ENCODE results near the gene SLC6A8.

The SLC6A8 gene

GRCh38 chrX:153643431-153644351 is 44.0 kb upstream of the SLC6A8 start:
- no peaks in the 10 kb centered on the region for H3K79me2 ChIP-seq (ENCODE audit: insufficient read depth, low read length)
- no peaks in the 10 kb centered on the region for H4K20me1 ChIP-seq (ENCODE audit: insufficient read depth, low read length, poor library complexity, severe bottlenecking)
- H3K4me1 ChIP-seq (ENCODE audit: insufficient read depth, low read length, poor library complexity, severe bottlenecking): no peaks in the 10 kb centered on the region
- no peaks in the 10 kb centered on the region for H3K36me3 ChIP-seq (ENCODE audit: insufficient read depth, low read length)
- no peak overlapping the region for H3K4me2 ChIP-seq (ENCODE audit: low read depth, low read length, poor library complexity, severe bottlenecking)
- H3K9ac ChIP-seq (ENCODE audit: low read depth, low read length, poor library complexity, severe bottlenecking): no peak overlapping the region
- no peaks in the 10 kb centered on the region for H3K9me3 ChIP-seq (ENCODE audit: insufficient read depth, low read depth, low read length)
- H3K4me3 ChIP-seq (ENCODE audit: low read length, poor library complexity, severe bottlenecking): no peak overlapping the region
- H3K27me3 ChIP-seq (ENCODE audit: insufficient read depth, low read length, poor library complexity, severe bottlenecking): peaks cover 7% of the 10 kb centered on the region
- H3K9me2 ChIP-seq (replicated peaks; ENCODE audit: low read depth, low read length): no peaks in the 10 kb centered on the region
- TF ChIP-seq EZH2phosphoT487 (IDR thresholded peaks at IDR 0.05; ENCODE audit: borderline replicate concordance): no peak
- no peak for TF ChIP-seq CTCF (conservative IDR thresholded peaks at IDR 0.05; ENCODE audit: low read length)
- no peaks in the 10 kb centered on the region for H3F3A ChIP-seq (ENCODE audit: low read depth)
- H2AFZ ChIP-seq (ENCODE audit: low read length): 0 out of 2 replicates have a peak overlapping the region, but pooled peaks have one; percentile 36

- Histone ChIP-seq H3F3A (ENCODE audit: low read depth) (no peaks in the 10 kb centered on the region), H3K36me3 (ENCODE audit: insufficient read depth, low read length) (no peaks in the 10 kb centered on the region), H2AFZ (ENCODE audit: low read length) (no peak overlapping the region), H3K4me3 (ENCODE audit: low read length, poor library complexity, severe bottlenecking) (no peak overlapping the region), H3K9ac (ENCODE audit: low read depth, low read length, poor library complexity, severe bottlenecking) (no peak overlapping the region), H4K20me1 (ENCODE audit: insufficient read depth, low read length, poor library complexity, severe bottlenecking) (no peaks in the 10 kb centered on the region), H3K9me2 (replicated peaks; ENCODE audit: low read depth, low read length) (no peaks in the 10 kb centered on the region), H3K4me1 (ENCODE audit: insufficient read depth, low read length, poor library complexity, severe bottlenecking) (no peaks in the 10 kb centered on the region), H3K27me3 (ENCODE audit: insufficient read depth, low read length, poor library complexity, severe bottlenecking) (peaks cover 7% of the 10 kb centered on the region), H3K79me2 (ENCODE audit: insufficient read depth, low read length) (no peaks in the 10 kb centered on the region), H3K9me3 (ENCODE audit: insufficient read depth, low read depth, low read length) (no peaks in the 10 kb centered on the region), H3K4me2 (ENCODE audit: low read depth, low read length, poor library complexity, severe bottlenecking) (no peak overlapping the region)
- no peak for TF ChIP-seq EZH2phosphoT487 (IDR thresholded peaks at IDR 0.05; ENCODE audit: borderline replicate concordance)
- no peak for TF ChIP-seq CTCF (conservative IDR thresholded peaks at IDR 0.05; ENCODE audit: low read length)
Observed at GRCh38 chrX:153644356-153645125, 43.2 kb upstream of the SLC6A8 start.

GRCh38 chrX:153645151-153645550 is 42.6 kb upstream of the SLC6A8 start:
- no peak overlapping the region for H3K4me2 ChIP-seq (ENCODE audit: low read depth, low read length, poor library complexity, severe bottlenecking)
- TF ChIP-seq EZH2phosphoT487 (IDR thresholded peaks at IDR 0.05; ENCODE audit: borderline replicate concordance): no peak
- TF ChIP-seq CTCF (conservative IDR thresholded peaks at IDR 0.05; ENCODE audit: low read length): no peak
- no peaks in the 10 kb centered on the region for H3K9me2 ChIP-seq (replicated peaks; ENCODE audit: low read depth, low read length)
- no peak overlapping the region for H3K9ac ChIP-seq (ENCODE audit: low read depth, low read length, poor library complexity, severe bottlenecking)
- no peaks in the 10 kb centered on the region for H3K79me2 ChIP-seq (ENCODE audit: insufficient read depth, low read length)
- H3K9me3 ChIP-seq (ENCODE audit: insufficient read depth, low read depth, low read length): no peaks in the 10 kb centered on the region
- H3F3A ChIP-seq (ENCODE audit: low read depth): no peaks in the 10 kb centered on the region
- no peaks in the 10 kb centered on the region for H3K36me3 ChIP-seq (ENCODE audit: insufficient read depth, low read length)
- H3K4me1 ChIP-seq (ENCODE audit: insufficient read depth, low read length, poor library complexity, severe bottlenecking): no peaks in the 10 kb centered on the region
- H2AFZ ChIP-seq (ENCODE audit: low read length): no peak overlapping the region
- H3K4me3 ChIP-seq (ENCODE audit: low read length, poor library complexity, severe bottlenecking): no peak overlapping the region
- no peaks in the 10 kb centered on the region for H4K20me1 ChIP-seq (ENCODE audit: insufficient read depth, low read length, poor library complexity, severe bottlenecking)
- H3K27me3 ChIP-seq (ENCODE audit: insufficient read depth, low read length, poor library complexity, severe bottlenecking): peaks cover 7% of the 10 kb centered on the region

Measured in Loucy (cell line).